Esophagus squamous epithelium (tissue), 5 donors: Measurements from ENCODE around the gene OAF. TPM values are rescaled to one million over a fixed set of nuclear protein-coding genes. Genes with fewer than 3 reads are reported as not detected.

Experiments used
- DNase-seq: peaks from one replicate; lab custom pipeline; 2025; lab: John Stamatoyannopoulos, UW
- H3K27ac ChIP-seq, 4 donors: fragments of 200-600 bp; sonication (generic); one replicate each; pipeline ENCODE4 v1.5.1; 2016 to 2019; ENCODE audit warnings: mild to moderate bottlenecking in 1 of 4
- H3K27me3 ChIP-seq, 4 donors: fragments of 200-600 bp; sonication (generic); 1 replicate in 3 of 4; 2 replicates in 1 of 4; pipeline versions ENCODE4 v1.5.1 to v1.6.0; 2017 to 2021; ENCODE audit warnings: antibody characterized with exemption in 1 of 4
- H3K36me3 ChIP-seq, 3 donors: fragments of 200-600 bp; sonication (generic); one replicate each; pipeline ENCODE4 v1.5.1; 2016 to 2019
- H3K4me1 ChIP-seq, 3 donors: fragments of 200-600 bp; sonication (generic); one replicate each; pipeline ENCODE4 v1.5.1; 2017 to 2019
- H3K4me3 ChIP-seq, 4 donors: fragments of 200-600 bp; sonication (generic); 1 replicate in 3 of 4; 2 replicates in 1 of 4; pipeline ENCODE4 v1.5.1; 2016 to 2019; ENCODE audit warnings: mild to moderate bottlenecking in 2 of 4, moderate library complexity in 1 of 4
- H3K9me3 ChIP-seq, 3 donors: fragments of 200-600 bp; sonication (generic); one replicate each; pipeline ENCODE4 v1.5.1; 2016 to 2019
- CTCF ChIP-seq, 6 experiments: fragments of 450-650 bp in 4 of 6; fragments of 200-600 bp in 2 of 6; sonication (generic) in 2 of 6; IDR thresholded peaks; one replicate each; pipeline ENCODE4 v1.5.1; 2016 to 2019; ENCODE audit warnings: antibody characterized with exemption in 6 of 6, mild to moderate bottlenecking in 4 of 6, moderate library complexity in 4 of 6
- POLR2A ChIP-seq, 4 donors: fragments of 450-650 bp; IDR thresholded peaks; one replicate each; pipeline ENCODE4 v1.6.1; 2017; ENCODE audit warnings: antibody characterized with exemption in 4 of 4, mild to moderate bottlenecking in 4 of 4, moderate library complexity in 3 of 4
- WGBS, 2 donors: methylation state at CpG; one replicate each; pipeline ENCODE4 v1.1.5; 2018; 5-methylcytosine and 5-hydroxymethylcytosine counted together
- intact Hi-C: fragments of 100-400 bp; cut with DNase I; formaldehyde crosslinking; loops from one replicate; pipeline ENCODE4 v1.15.0; 2022
- total RNA-seq, 4 donors: library from RNA; depleted of rRNA; stranded (reverse); fragments of >200 nt; gene quantifications; one replicate each; pipeline ENCODE4 v1.1.0, GENCODE V29; 2016
- donor health status: DM: yes; HTN: yes; CAD: no.

OAF gene
- total RNA-seq, 4 donors from 2014 or later, result 7.4 to 49.0 (median 14.3) TPM

DNA sequence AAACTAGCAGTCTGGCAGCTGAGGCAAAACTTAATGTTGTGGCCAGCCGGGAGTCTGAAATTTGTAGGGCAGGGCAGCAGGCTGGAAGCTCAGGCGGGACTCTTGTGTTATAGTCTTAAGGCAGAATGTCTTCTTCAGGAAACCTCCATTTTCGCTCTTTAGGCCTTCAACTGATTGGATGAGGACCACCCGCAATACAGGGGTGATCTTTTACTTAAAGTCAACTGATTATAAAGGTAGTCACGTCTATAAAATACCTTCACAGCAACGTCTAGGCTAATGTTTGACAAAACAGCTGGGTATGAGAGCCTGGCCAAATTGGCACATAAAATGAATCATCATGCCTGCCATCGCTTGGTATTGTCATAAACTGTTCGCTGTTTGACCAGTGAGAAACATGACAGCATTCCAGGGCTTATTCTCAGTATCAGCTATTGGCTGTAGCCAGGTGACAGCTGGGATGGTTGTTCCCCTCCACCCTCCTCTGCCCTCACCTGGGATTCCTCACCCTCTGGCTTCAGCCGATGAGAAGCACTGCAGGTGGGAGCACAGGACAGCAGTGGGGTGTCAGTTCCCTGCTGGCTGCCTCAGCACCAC lies 22.5 kb downstream of the OAF start:
- DNase-seq, result no peak
- Histone ChIP-seq H3K36me3 (peaks cover 0 to 12% (median 0%) of the 10 kb centered on the region in 3 donors), H3K27me3 (peaks cover 0 to 28% (median 0%) of the 10 kb centered on the region in 4 donors), H3K4me1 (peaks cover 0 to 20% (median 8%) of the 10 kb centered on the region in 3 donors), H3K4me3 (no peak overlapping the region), H3K9me3 (no peaks in the 10 kb centered on the region), H3K27ac (no peak overlapping the region)
- TF ChIP-seq CTCF (IDR thresholded peaks at IDR 0.05) (no peak), POLR2A (IDR thresholded peaks at IDR 0.05) (no peak)
- 66 to 77% methylated on average over 8 to 9 of the region's 9 CpGs for WGBS, 2 donors
- intact Hi-C loops, result no loop called here

DNA sequence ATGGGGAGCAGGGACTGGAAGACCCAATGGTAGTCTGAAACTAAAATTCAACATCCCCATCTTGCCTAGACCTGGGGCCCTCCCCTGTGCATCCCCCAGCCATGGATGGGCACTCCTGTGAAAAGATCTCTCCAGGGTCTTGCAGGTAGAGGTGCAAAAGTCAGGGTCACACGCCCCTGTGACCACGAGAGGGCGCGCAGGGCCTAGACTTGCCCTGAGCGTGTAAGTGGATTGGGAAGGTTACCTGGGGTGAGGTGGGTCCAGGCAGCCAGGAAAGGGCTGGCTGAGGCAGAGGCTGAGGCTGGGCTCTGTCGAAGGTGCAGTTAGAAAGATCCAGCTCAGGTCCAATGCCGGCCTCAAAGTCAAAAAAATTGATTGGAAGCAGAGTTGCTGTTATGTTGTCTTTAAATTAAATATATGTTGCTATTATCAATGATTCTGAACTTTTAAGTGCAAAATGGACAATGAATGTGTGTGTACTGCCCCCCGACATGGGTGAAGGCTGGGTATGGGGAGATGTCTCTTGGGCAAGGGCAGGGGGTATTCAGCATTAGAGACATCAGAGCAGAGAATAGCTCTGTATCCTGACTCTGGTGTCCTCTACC lies 24.3 kb downstream of the OAF start:
- Histone ChIP-seq H3K27ac (peak overlapping the region in 2 of 4 donors; percentile 9 to 46), H3K4me3 (no peak overlapping the region), H3K4me1 (peaks cover 5 to 28% (median 9%) of the 10 kb centered on the region in 3 donors), H3K9me3 (no peaks in the 10 kb centered on the region), H3K36me3 (no peaks in the 10 kb centered on the region), H3K27me3 (peaks cover 0 to 41% (median 0%) of the 10 kb centered on the region in 4 donors)
- TF ChIP-seq CTCF (IDR thresholded peaks at IDR 0.05) (peak; percentile 28 to 92 (median 79)), POLR2A (IDR thresholded peaks at IDR 0.05) (no peak)
- no peak for DNase-seq
- WGBS, 2 donors, result 19 to 42% methylated on average over 3 to 6 of the region's 8 CpGs
- intact Hi-C loops, result loop anchor here (5.0 kb wide), 1 partner anchor 67 kb away; no protein-coding TSS in a partner anchor

DNA sequence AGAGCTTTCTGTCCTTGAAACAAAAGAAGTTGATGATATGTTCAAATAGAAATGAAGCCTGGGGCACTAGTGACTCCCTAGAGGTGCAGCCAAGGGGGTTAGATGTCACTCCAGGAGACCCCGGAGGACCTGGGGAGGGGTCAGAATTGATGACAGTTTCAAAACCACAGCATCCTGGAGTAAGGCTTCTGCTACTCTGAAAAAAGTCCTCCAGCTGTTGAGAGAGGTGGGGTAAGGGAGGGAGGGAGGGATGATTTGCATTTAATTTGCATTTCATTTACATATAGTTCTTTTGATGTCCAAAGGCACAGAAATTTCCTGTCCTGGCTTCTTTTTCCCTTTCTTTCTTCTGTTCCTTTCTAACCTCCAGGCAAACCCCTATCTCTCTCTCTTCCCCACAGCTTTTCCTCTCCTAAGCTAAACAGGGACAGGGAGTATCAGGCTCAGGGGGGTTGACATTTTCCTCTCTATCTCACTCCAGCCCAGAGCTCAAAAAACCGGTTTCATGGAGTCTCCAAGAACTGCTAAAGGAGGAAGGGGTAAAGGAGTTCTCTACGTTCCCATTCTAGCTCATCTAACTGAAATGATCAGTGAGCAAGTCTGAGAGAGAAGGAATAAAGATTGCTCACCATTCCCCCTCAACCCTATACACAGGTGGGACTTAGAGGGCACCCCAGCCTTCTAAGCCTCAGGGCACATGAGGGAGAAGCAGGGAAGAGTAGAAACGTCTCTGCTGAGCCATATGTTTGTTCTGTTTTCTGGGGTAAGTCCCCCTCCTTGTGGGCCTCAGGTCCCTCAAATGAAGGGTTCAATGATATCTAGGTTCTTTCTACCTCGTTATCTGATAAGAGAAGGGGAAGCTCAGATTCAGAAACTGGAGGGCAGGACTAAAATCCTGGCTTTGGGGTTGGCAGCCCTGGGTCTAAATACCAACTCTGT lies 25.6 kb downstream of the OAF start:
- Histone ChIP-seq H3K36me3 (no peaks in the 10 kb centered on the region), H3K4me3 (no peak overlapping the region), H3K9me3 (no peaks in the 10 kb centered on the region), H3K4me1 (peaks cover 13 to 41% (median 19%) of the 10 kb centered on the region in 3 donors), H3K27me3 (peaks cover 0 to 54% (median 0%) of the 10 kb centered on the region in 4 donors), H3K27ac (peak overlapping the region in 2 of 4 donors; percentile 9 to 46)
- TF ChIP-seq POLR2A (IDR thresholded peaks at IDR 0.05), result no peak
- WGBS, 2 donors, result 27 to 46% methylated on average over 5 of the region's 5 CpGs
- no peak for DNase-seq
- intact Hi-C loops, result loop anchor here (5.0 kb wide), 1 partner anchor 66 kb away; no protein-coding TSS in a partner anchor

DNA sequence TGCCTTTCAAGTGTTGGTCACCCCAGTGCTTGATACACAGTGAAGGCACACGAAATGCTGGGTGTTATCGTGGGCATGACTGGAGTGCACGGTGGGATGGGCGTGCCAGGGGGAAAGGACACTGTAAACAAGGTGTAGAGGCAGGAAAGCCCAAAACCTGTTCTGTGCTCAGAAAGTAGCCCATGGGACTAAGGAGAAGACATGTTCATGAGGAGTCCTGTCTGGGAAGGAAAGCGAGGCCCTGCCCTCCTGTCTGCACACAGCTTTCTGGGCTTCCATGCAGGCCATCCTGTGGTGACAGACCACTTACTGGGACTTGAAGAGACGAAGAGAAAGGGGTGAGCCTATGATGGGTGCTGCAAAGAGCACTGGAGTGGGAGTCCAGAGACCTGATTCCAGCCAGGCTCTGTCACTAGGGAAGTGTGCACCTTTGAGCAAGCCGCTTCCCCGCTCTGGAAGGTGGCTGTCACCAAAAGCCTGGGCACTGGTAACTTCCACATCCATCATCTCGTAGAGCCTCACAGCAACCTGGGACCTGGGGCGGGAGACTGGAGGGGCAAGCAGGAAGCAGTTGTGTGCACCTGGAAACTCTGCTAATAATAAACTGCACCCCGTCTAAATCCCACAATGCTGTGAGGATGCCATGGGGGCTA lies 28.3 kb downstream of the OAF start:
- no peaks in the 10 kb centered on the region for H3K36me3 ChIP-seq
- H3K27me3 ChIP-seq, result peaks cover 0 to 59% (median 0%) of the 10 kb centered on the region in 4 donors
- no peak overlapping the region for H3K27ac ChIP-seq
- peaks cover 13 to 47% (median 19%) of the 10 kb centered on the region in 3 donors for H3K4me1 ChIP-seq
- no peaks in the 10 kb centered on the region for H3K9me3 ChIP-seq
- intact Hi-C loops, result loop anchor here (5.0 kb wide), 1 partner anchor 63 kb away; no protein-coding TSS in a partner anchor
- TF ChIP-seq CTCF (IDR thresholded peaks at IDR 0.05), result no peak
- H3K4me3 ChIP-seq, result no peak overlapping the region
- no peak for DNase-seq
- WGBS, 2 donors, result 77 to 78% methylated on average over 7 to 9 of the region's 11 CpGs
